GM21447 (cell line): ENCODE measurements around the gene BYSL.

Experiments used
- ATAC-seq: cut with Tn5 transposase; IDR thresholded peaks from one replicate; pipeline ENCODE4 v1.9.1; 2021; ENCODE audit not compliant: unreplicated experiment

Gene BYSL, protein sequence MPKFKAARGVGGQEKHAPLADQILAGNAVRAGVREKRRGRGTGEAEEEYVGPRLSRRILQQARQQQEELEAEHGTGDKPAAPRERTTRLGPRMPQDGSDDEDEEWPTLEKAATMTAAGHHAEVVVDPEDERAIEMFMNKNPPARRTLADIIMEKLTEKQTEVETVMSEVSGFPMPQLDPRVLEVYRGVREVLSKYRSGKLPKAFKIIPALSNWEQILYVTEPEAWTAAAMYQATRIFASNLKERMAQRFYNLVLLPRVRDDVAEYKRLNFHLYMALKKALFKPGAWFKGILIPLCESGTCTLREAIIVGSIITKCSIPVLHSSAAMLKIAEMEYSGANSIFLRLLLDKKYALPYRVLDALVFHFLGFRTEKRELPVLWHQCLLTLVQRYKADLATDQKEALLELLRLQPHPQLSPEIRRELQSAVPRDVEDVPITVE

DNA sequence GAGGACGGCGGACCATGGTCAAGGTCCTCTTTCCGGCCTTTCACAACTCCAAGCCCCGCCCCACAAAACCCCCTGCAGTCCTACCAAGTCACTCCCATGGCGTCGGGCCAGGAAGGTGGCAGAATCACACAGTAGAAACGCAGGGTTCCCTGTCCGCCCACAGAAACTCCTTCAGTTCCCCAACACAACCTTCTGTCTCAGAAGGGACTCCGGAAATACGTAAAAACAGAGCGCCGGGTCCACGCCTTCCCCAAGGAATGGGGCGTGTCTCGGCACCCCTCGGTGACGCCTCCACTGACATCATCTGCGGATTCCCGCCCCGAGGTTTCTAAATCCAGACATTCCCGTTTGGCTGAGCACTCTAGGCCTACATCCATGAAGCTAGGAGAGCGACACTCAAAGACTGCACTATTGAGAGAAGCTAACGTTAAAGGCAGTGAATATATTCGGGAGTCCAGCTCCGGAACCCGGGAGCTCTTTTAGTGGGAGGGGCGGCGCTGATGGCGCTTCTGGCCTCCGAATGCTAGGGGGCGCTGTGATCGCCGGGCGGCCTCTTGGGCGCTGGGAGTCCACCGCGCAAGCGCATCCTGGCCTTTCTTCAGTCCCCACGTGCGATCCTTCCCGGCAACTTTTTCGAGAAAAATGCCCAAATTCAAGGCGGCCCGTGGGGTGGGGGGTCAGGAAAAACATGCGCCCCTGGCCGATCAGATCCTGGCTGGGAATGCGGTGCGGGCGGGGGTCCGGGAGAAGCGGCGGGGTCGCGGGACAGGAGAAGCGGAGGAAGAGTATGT, at the start of gene BYSL, which contains the start of gene MED20:
Gene BYSL, plus strand, starts transcription at position 579 of the 791 bp plus-strand sequence. Its CDS starts 64 bp downstream, at position 643.
Gene MED20, minus strand, starts transcription at position 219 of the 791 bp plus-strand sequence. Its CDS starts 121 bp downstream, at position 98.
- ATAC-seq = peak; percentile 92

GRCh38 chr6:41871691-41872090, 49.6 kb upstream of the BYSL start:
- no peak for ATAC-seq

- no peak for ATAC-seq
Observed at GRCh38 chr6:41872147-41872546, 49.2 kb upstream of the BYSL start.

DNA sequence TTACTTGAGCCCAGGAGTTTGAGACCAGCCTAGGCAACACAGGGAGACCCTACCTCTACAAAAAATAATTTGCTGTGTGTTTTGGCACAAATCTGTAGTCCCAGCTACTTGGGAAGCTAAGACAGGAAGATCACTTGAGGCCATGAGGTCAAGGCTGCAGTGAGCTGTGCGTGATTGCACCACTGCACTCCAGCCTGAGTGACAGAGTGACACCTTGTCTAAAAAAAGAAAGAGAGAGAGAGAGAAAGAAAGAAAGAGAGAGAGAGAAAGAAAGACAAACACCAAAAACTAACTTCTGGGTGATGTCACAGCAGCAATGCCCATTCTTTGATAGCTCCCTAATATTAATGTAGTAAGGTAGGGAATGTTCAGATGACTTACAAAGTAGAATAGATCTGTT, 46.6 kb upstream of the BYSL start:
- ATAC-seq = no peak

DNA sequence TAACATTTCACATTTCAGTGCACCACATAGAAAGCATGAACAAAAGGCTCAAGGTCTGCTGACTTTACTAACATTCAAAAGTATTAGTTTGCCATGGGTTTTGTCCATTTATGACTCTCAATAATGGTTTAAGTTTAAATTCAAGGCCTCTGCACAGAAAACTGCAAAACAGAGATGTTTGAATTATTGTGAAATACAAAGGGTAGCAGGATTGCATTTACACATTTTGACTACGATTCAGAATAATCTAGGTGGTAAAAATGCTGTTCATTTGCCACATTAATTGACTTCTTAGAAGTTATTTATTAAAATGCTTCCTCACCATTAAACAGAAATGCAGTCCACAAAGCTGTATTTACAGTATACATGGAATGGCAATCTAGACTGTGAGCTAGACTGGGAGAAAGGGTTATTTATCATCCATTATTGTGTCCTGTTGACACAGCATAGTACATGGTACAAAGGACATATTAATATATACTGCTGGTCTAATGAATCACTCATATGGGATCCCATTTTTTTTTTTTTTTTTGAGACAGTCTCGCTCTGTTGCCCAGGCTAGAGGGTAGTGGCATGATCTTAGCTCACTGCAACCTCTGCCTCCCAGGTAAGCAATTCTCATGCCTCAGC, 44.1 kb upstream of the BYSL start:
- no peak for ATAC-seq

DNA sequence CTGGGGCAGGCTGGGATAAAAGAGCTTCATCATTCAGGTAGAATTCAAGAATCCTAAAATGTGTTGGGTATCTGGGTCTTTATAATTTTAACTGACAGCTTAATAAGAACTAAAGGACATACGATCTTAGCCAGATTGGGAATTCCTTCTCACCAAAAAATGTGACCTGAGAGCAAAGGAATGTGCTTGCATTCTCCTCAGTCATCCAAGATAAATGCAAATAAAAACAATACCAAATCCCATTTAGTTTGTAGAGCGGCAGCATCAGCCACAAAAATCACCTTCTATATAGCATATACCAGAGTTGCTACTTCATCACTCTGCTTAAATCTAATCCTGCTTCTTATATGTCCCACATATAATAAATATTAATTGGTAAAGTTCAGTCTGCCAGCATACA, 43.1 kb upstream of the BYSL start:
- no peak for ATAC-seq

DNA sequence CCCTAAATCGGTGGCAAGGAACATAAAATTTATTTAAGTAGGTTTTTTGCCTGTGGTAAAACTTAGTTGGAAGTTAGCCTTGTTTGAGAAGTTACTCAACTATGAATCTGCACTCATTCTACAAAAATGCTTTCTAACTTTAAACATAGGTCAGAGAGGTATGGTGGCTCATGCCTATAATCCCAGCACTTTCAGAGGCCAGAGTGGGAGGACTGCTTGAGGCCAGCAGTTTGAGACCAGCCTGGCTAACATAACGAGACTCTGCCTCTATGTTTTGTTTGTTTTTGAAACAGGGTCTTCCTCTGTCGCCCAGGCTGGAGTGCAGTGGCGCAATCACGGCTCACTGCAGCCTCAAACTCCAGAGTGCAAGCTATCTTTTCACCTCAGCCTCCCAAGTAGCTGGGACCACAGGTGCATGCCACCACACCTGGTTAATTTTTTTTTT, 42.3 kb upstream of the BYSL start:
- ATAC-seq = no peak

DNA sequence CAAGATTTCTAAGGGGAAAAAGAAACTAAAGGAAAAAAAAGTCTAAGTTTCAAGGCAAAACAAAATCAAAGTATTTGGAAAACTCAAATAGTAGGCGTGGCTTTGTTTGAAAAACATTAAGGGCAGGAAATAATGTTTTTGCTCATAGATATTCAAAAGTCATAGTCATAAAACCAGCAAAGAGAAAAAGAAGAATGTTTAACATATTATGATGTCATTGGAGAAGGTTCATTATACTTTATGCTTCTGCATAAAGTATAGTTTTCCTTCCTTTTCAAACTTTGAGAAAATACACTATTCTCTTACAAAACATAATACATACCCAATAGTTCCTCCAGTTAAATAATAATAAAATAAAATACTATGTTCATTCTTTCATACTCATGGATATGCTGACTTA, 39.8 kb upstream of the BYSL start:
- no peak for ATAC-seq

DNA sequence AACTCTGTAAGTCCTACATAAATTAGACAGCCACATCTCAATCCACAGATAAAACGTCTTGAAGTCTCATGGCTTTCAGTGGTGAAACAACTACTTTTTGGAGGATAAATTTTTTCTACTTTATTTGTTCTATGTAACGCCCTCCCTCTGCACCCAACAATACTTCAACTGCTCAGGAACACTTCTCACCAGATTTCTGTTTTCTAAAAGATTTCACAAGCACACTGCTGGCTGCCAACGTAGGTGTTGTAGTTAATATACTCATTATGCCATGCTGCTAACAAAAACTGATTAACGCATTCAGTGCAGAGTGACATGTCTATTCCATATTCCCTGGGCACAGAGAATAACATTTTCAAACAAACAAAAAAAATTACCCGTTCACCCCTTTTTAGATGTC, 36.3 kb upstream of the BYSL start:
- ATAC-seq = no peak

GRCh38 chr6:41885930-41886329, 35.4 kb upstream of the BYSL start:
- no peak for ATAC-seq

GRCh38 chr6:41887331-41887751, 34.0 kb upstream of the BYSL start:
- ATAC-seq = no peak

GRCh38 chr6:41892921-41893564, 28.3 kb upstream of the BYSL start:
- no peak for ATAC-seq

- peak; percentile 18 for ATAC-seq
Observed at GRCh38 chr6:41894366-41895299, 26.7 kb upstream of the BYSL start.

GRCh38 chr6:41895300-41896233, 25.7 kb upstream of the BYSL start, which contains the start of gene USP49:
Gene USP49 (minus strand): TSS chr6:41895375. CDS start chr6:41806983, 88,392 bp downstream.
- ATAC-seq = peak; percentile 71

- no peak for ATAC-seq
Observed at GRCh38 chr6:41896281-41896680, 25.0 kb upstream of the BYSL start.

- no peak for ATAC-seq
Observed at GRCh38 chr6:41900861-41901260, 20.4 kb upstream of the BYSL start.

- no peak for ATAC-seq
Observed at GRCh38 chr6:41901882-41902519, 19.3 kb upstream of the BYSL start.

DNA sequence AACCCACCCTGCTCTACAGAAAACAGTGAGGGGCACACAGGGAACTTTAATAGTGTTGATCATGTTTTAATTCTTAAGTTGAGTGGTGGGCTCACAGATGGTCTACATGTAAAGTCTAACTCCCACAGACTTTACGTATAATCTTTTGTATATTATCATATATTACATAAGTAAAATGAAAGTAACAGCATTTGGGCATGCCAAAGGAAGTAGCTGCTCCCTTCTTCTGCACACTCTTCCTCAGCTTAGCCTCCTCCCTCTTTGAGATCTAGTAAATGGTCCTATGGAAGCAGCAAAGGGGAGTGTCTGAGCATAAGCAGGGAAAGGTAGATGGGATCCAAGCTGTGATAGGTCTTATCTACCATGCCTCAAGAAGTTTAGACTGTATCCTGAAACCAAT, 11.6 kb upstream of the BYSL start:
- ATAC-seq = no peak
